Chondrocyte (in vitro differentiated cells): ENCODE data around the gene CHST11. TPM values are rescaled to one million over a fixed set of nuclear protein-coding genes. Genes with fewer than 3 reads are reported as not detected.

Experiments
- DNase-seq: peaks from one replicate; pipeline ENCODE4 v3.0.0; 2021; ENCODE audit warnings: mixed read lengths, low spot score
- H3K27ac Mint-ChIP-seq: one replicate; pipeline ENCODE4 v1.8.0; 2021; ENCODE audit warnings: mild to moderate bottlenecking, moderate library complexity, mixed read lengths; ENCODE audit not compliant: unreplicated experiment
- H3K27me3 Mint-ChIP-seq: 2 replicates; pipeline ENCODE4 v1.8.0; 2021; ENCODE audit warnings: low read depth, mixed read lengths
- H3K36me3 Mint-ChIP-seq: 2 replicates; pipeline ENCODE4 v1.8.0; 2021; ENCODE audit warnings: low read depth, mixed read lengths
- H3K4me1 Mint-ChIP-seq: 2 replicates; pipeline ENCODE4 v1.8.0; 2021; ENCODE audit warnings: low read depth, mild to moderate bottlenecking, mixed read lengths
- H3K4me3 Mint-ChIP-seq: one replicate; pipeline ENCODE4 v1.8.0; 2021; ENCODE audit warnings: mild to moderate bottlenecking, moderate library complexity, mixed read lengths; ENCODE audit not compliant: unreplicated experiment
- H3K9me3 Mint-ChIP-seq: 2 replicates; pipeline ENCODE4 v1.8.0; 2021; ENCODE audit warnings: low read depth, mixed read lengths
- total RNA-seq: library from RNA; stranded (reverse); gene quantifications from 3 replicates; pipeline ENCODE4 v1.2.1, GENCODE V29; 2021
- TF ChIP-seq, protein P1 (sequence below): fragments of 200-600 bp; sonication (generic); IDR thresholded peaks from 2 replicates; pipeline ENCODE4 v1.5.0; 2021; ENCODE audit warnings: antibody characterized with exemption, mild to moderate bottlenecking, moderate library complexity

Gene CHST11
- total RNA-seq, 1 donor from 2014 or later: 6.2 TPM

DNA sequence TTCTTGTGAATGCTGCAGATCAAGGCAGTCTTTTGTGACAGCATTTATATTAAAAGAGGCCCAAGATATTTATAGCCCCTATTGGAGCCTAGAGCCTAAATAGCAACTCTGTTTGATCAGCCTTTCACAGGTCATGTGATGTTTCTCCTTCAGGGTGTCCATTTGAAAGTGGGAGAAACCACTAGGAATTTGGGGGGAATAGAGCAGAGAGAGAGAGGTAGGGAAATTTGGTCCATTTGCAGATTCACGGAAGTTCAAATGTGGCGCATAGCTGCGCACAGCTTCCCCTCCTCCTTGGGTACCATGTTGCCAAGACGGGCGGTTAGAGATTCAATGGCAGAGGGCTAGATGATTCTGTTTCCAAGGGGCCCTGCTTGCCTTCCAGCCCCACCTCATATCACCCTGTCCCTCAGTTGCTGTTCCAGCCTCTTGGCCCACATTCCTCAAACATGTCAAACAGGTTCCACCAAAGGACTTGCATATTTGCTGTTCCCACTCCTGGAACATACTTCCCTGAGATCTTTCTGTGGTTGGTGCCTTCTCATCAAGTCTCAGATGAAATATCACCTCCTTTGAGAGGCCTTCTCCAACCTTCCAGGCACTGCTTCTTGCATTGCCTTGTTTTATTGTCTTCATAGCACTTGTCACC, 220.8 kb downstream of the CHST11 start:
- H3K4me3 Mint-ChIP-seq: no peak overlapping the region
- no peak overlapping the region for H3K27ac Mint-ChIP-seq
- no peaks in the 10 kb centered on the region for H3K9me3 Mint-ChIP-seq
- H3K27me3 Mint-ChIP-seq: no peaks in the 10 kb centered on the region
- no peaks in the 10 kb centered on the region for H3K36me3 Mint-ChIP-seq
- DNase-seq: no peak
- TF ChIP-seq, protein P1, sequence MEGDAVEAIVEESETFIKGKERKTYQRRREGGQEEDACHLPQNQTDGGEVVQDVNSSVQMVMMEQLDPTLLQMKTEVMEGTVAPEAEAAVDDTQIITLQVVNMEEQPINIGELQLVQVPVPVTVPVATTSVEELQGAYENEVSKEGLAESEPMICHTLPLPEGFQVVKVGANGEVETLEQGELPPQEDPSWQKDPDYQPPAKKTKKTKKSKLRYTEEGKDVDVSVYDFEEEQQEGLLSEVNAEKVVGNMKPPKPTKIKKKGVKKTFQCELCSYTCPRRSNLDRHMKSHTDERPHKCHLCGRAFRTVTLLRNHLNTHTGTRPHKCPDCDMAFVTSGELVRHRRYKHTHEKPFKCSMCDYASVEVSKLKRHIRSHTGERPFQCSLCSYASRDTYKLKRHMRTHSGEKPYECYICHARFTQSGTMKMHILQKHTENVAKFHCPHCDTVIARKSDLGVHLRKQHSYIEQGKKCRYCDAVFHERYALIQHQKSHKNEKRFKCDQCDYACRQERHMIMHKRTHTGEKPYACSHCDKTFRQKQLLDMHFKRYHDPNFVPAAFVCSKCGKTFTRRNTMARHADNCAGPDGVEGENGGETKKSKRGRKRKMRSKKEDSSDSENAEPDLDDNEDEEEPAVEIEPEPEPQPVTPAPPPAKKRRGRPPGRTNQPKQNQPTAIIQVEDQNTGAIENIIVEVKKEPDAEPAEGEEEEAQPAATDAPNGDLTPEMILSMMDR: no peak
- peaks cover 13% of the 10 kb centered on the region for H3K4me1 Mint-ChIP-seq

DNA sequence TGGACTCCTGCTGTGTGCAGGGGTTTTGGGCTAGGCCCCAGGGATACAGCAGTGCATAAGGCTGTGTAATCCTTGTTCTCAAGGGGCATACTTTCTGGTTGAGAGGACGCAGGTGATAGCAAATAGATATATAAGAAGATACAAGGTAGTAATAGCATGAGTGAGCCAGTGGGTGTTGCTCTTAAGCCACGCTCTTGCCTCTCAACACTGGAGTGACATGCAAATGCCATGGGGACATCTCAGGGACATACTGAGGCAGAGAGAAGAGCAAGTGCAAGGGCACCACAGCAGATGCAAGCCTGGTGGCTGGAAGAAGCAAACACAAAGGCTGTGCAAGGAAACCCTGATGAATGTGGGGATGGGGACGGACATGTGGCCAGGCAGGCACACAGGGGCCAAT, 223.3 kb downstream of the CHST11 start:
- Mint-ChIP-seq H3K9me3 (no peaks in the 10 kb centered on the region), H3K4me3 (no peak overlapping the region), H3K36me3 (no peaks in the 10 kb centered on the region), H3K4me1 (no peaks in the 10 kb centered on the region), H3K27ac (no peak overlapping the region), H3K27me3 (no peaks in the 10 kb centered on the region)
- TF ChIP-seq, protein P1: peak; percentile 73
- no peak for DNase-seq

DNA sequence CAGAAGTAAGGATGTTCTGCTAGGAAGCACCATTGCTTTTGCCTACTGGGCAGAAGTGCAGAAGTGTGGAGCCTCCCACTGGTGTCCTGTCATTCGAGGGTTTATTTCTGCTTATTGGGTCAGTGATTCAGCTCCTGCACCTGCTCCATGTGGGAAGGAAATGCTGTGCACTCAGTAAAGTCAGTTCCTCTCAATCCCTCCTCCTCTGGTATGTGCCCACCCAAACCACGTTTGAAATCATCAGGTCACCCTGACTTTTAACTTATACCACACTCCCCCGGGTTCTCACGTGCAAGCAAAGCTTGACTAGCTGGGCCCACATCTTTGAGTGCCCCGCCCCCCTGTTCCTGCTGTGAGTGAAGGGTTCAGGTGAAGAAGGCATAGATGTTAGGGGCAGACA, 223.7 kb downstream of the CHST11 start:
- Mint-ChIP-seq H3K36me3 (no peaks in the 10 kb centered on the region), H3K9me3 (no peaks in the 10 kb centered on the region), H3K27me3 (no peaks in the 10 kb centered on the region), H3K4me3 (no peak overlapping the region), H3K27ac (no peak overlapping the region), H3K4me1 (no peaks in the 10 kb centered on the region)
- TF ChIP-seq, protein P1: no peak
- no peak for DNase-seq

DNA sequence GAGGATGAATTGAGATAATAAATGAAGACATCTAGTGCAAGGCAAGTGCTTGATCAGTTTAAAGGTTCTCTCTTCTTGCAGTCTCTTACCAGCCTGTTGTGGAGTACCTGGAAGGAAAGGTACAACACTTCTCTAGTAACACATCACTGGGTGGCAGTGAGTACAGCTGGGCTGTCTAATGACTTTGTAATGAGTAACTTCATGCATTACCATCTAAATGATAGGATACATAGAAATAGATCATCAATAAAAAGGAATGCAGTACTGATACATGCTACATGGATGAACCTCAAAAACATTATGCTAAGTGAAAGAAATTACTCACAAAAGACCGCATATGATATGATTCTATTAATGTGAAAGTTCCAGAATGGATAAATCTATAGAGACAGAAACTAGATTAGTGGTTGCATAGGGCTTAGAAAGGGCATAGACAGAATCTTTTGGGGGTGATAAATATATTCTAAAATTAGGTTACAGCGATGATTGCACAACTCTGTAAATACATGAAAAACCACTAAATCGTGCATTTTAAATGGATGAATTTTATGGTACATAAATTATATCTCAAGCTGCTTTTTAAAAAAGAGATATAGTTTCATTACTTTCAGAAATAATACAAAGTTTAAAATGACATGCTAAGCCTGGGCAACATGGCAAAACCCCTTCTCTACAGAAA, 224.4 kb downstream of the CHST11 start:
- no peaks in the 10 kb centered on the region for H3K9me3 Mint-ChIP-seq
- H3K4me3 Mint-ChIP-seq: no peak overlapping the region
- TF ChIP-seq, protein P1: no peak
- no peaks in the 10 kb centered on the region for H3K27me3 Mint-ChIP-seq
- no peaks in the 10 kb centered on the region for H3K36me3 Mint-ChIP-seq
- H3K4me1 Mint-ChIP-seq: peaks cover 1% of the 10 kb centered on the region
- DNase-seq: no peak
- H3K27ac Mint-ChIP-seq: no peak overlapping the region

DNA sequence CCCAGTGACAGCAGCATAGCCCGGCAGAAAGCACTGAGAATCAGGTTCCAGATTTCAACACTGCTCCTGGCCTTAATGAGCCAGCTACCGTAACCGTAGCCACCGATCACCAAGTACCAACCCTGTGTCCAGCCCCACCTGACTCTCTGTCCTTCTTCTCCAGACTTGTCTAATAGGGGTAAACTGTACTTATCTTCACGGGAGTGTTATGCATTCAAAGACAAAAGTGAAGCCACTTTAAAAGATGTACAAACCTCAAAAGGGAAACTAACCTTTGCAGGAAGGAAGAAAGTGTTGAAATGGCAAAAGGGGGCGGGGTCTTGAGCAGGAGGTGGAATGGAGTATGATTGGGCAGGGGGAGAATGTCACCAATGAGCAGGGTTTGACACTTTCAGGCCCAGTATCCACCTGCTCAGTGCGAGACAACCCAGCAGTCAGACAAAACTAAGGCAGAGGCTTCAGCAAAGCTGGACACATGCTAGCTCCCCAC, 226.1 kb downstream of the CHST11 start:
- peaks cover 3% of the 10 kb centered on the region for H3K9me3 Mint-ChIP-seq
- H3K4me1 Mint-ChIP-seq: peaks cover 9% of the 10 kb centered on the region
- no peak overlapping the region for H3K4me3 Mint-ChIP-seq
- no peak overlapping the region for H3K27ac Mint-ChIP-seq
- no peaks in the 10 kb centered on the region for H3K36me3 Mint-ChIP-seq
- no peaks in the 10 kb centered on the region for H3K27me3 Mint-ChIP-seq
- TF ChIP-seq, protein P1: no peak
- DNase-seq: no peak
